Keratinocyte (primary cell): ENCODE results near the gene ERRFI1. TPM values are rescaled to one million over a fixed set of nuclear protein-coding genes. Genes with fewer than 3 reads are reported as not detected.

Experiments used
- DNase-seq: peaks from one replicate; pipeline ENCODE4 v3.0.0-alpha.2; 2011; ENCODE audit warnings: low read depth, missing footprints, low spot score
- FAIRE-seq: peaks from 2 replicates; lab custom pipeline; 2011; peaks lifted over from hg19 to GRCh38; lab: Jason Lieb, UNC
- H2AFZ ChIP-seq: 2 replicates; pipeline ENCODE4 v1.6.0; 2012; ENCODE audit warnings: low read length, control low read depth, inconsistent platforms; ENCODE audit not compliant: control insufficient read depth
- H3K27ac ChIP-seq: 2 replicates; pipeline ENCODE4 v1.5.1; 2011; ENCODE audit warnings: low read length; ENCODE audit not compliant: control insufficient read depth, insufficient read depth
- H3K27me3 ChIP-seq: 3 replicates; pipeline ENCODE4 v1.6.0; 2011; ENCODE audit warnings: low read length; ENCODE audit not compliant: control insufficient read depth, insufficient read depth; ENCODE audit errors: extremely low read depth
- H3K36me3 ChIP-seq, 2 experiments: 2 replicates in 1 of 2; 3 replicates in 1 of 2; pipeline ENCODE4 v1.5.1; 2011; ENCODE audit warnings: low read length in 2 of 2, mild to moderate bottlenecking in 1 of 2; ENCODE audit not compliant: control insufficient read depth in 2 of 2, insufficient read depth in 2 of 2; ENCODE audit errors: extremely low read depth in 1 of 2
- H3K4me1 ChIP-seq: 3 replicates; pipeline ENCODE4 v1.5.1; 2011; ENCODE audit warnings: low read length; ENCODE audit not compliant: control insufficient read depth, insufficient read depth; ENCODE audit errors: extremely low read depth
- H3K4me2 ChIP-seq: 3 replicates; pipeline ENCODE4 v1.6.0; 2011; ENCODE audit warnings: low read depth, low read length; ENCODE audit not compliant: control insufficient read depth, insufficient read depth; ENCODE audit errors: extremely low read depth
- H3K4me3 ChIP-seq, 3 experiments: fragments of 200-600 bp in 1 of 3; sonication (generic) in 1 of 3; 2 replicates in 2 of 3; 3 replicates in 1 of 3; pipeline ENCODE4 v1.5.1; 2011 to 2016; ENCODE audit warnings: low read length in 3 of 3, mild to moderate bottlenecking in 3 of 3, control low read depth in 2 of 3, inconsistent platforms in 1 of 3, low read depth in 1 of 3, mixed read lengths in 1 of 3, mixed run types in 1 of 3, moderate library complexity in 1 of 3; ENCODE audit not compliant: control insufficient read depth in 2 of 3, insufficient read depth in 2 of 3; ENCODE audit errors: extremely low read depth in 1 of 3
- H3K79me2 ChIP-seq: 2 replicates; pipeline ENCODE4 v1.6.0; 2012; ENCODE audit warnings: low read length; ENCODE audit not compliant: control insufficient read depth, insufficient read depth
- H3K9ac ChIP-seq: 3 replicates; pipeline ENCODE4 v1.6.0; 2011; ENCODE audit warnings: low read length; ENCODE audit not compliant: control insufficient read depth, insufficient read depth; ENCODE audit errors: extremely low read depth
- H3K9me1 ChIP-seq: 3 replicates; pipeline ENCODE4 v1.6.0; 2011; ENCODE audit warnings: low read length; ENCODE audit not compliant: control insufficient read depth, insufficient read depth; ENCODE audit errors: extremely low read depth
- H3K9me3 ChIP-seq: 2 replicates; pipeline ENCODE4 v1.5.1; 2012; ENCODE audit warnings: low read depth, low read length; ENCODE audit not compliant: control insufficient read depth
- H4K20me1 ChIP-seq: 3 replicates; pipeline ENCODE4 v1.6.0; 2011; ENCODE audit warnings: low read length; ENCODE audit not compliant: control insufficient read depth, insufficient read depth; ENCODE audit errors: extremely low read depth
- CTCF ChIP-seq, 3 experiments: IDR thresholded peaks in 1 of 3; conservative IDR thresholded peaks in 1 of 3; optimal IDR thresholded peaks in 1 of 3; 2 replicates in 2 of 3; 3 replicates in 1 of 3; pipeline versions ENCODE3 to v1.5.1; 2011; ENCODE audit warnings: low read length in 3 of 3, mild to moderate bottlenecking in 3 of 3, moderate library complexity in 2 of 3, control low read depth in 1 of 3, inconsistent platforms in 1 of 3; ENCODE audit not compliant: insufficient read depth in 2 of 3; ENCODE audit errors: extremely low read depth in 1 of 3
- EZH2 ChIP-seq: IDR thresholded peaks from one replicate; pipeline ENCODE4 v1.6.1; 2012; ENCODE audit warnings: inconsistent platforms, mild to moderate bottlenecking, low read length, moderate library complexity
- dilution Hi-C: fragments of 300-500 bp; cut with MboI; formaldehyde crosslinking; loops from one replicate; pipeline ENCODE4 v1.7.0; 2020; ENCODE audit warnings: low sequenced_read_pairs; ENCODE audit not compliant: extremely low pct_ligation_motif_present
- polyA plus RNA-seq, 5 experiments: library from polyadenylated mRNA; depleted of rRNA in 3 of 5; stranded (reverse) in 3 of 5; stranded (forward) in 1 of 5; unstranded in 1 of 5; fragments of >200 nt; gene quantifications; 1 replicate in 1 of 5; 2 replicates in 3 of 5; 3 replicates in 1 of 5; pipeline versions ENCODE4 v1.2.1 to v1.2.3, GENCODE V29; 2011 to 2012; ENCODE audit warnings: missing spikeins in 2 of 5, low read depth in 1 of 5, low replicate concordance in 1 of 5

Gene ERRFI1
- polyA plus RNA-seq, 1 donor (not counting 4 experiments of a cell fraction or from before 2014, with no cell fraction given): 130 TPM

GRCh38 chr1:8065369-8065768, 39.3 kb upstream of the ERRFI1 start:
- TF ChIP-seq CTCF (optimal IDR thresholded peaks at IDR 0.05 in 1 of 3, IDR thresholded peaks at IDR 0.05 in 1 of 3, conservative IDR thresholded peaks at IDR 0.05 in 1 of 3; ENCODE audit: extremely low read depth in 1 of 3, insufficient read depth in 2 of 3, low read length in 3 of 3) (no peak), EZH2 (no peak)
- no peaks in the 10 kb centered on the region for H4K20me1 ChIP-seq
- no peaks in the 10 kb centered on the region for H3K27me3 ChIP-seq
- H3K27ac ChIP-seq: no peak overlapping the region
- no peak overlapping the region for H3K9ac ChIP-seq
- H3K4me3 ChIP-seq: no peak overlapping the region
- no peaks in the 10 kb centered on the region for H3K79me2 ChIP-seq
- H3K4me1 ChIP-seq: peaks cover 8% of the 10 kb centered on the region
- no peaks in the 10 kb centered on the region for H3K9me1 ChIP-seq
- H3K36me3 ChIP-seq: no peaks in the 10 kb centered on the region
- no peaks in the 10 kb centered on the region for H3K9me3 ChIP-seq
- dilution Hi-C loops: no loop called here
- no peak for DNase-seq
- H2AFZ ChIP-seq: no peak overlapping the region
- no peak for FAIRE-seq
- H3K4me2 ChIP-seq: no peak overlapping the region

GRCh38 chr1:8063298-8064036, 37.4 kb upstream of the ERRFI1 start:
- peaks cover 8% of the 10 kb centered on the region for H3K4me1 ChIP-seq
- no peaks in the 10 kb centered on the region for H3K9me3 ChIP-seq
- no peak overlapping the region for H3K27ac ChIP-seq
- H3K36me3 ChIP-seq: no peaks in the 10 kb centered on the region
- H3K9ac ChIP-seq: no peak overlapping the region
- dilution Hi-C loops: no loop called here
- DNase-seq (no peak), FAIRE-seq (no peak)
- H2AFZ ChIP-seq: no peak overlapping the region
- no peak overlapping the region for H3K4me2 ChIP-seq
- no peak overlapping the region for H3K4me3 ChIP-seq
- TF ChIP-seq CTCF (optimal IDR thresholded peaks at IDR 0.05 in 1 of 3, IDR thresholded peaks at IDR 0.05 in 1 of 3, conservative IDR thresholded peaks at IDR 0.05 in 1 of 3; ENCODE audit: extremely low read depth in 1 of 3, insufficient read depth in 2 of 3, low read length in 3 of 3) (no peak), EZH2 (no peak)
- H3K9me1 ChIP-seq: no peaks in the 10 kb centered on the region
- no peaks in the 10 kb centered on the region for H3K79me2 ChIP-seq
- H3K27me3 ChIP-seq: no peaks in the 10 kb centered on the region
- no peaks in the 10 kb centered on the region for H4K20me1 ChIP-seq
